Measurements from ENCODE around the gene ADGRF4. TPM values are rescaled to one million over a fixed set of nuclear protein-coding genes. Genes with fewer than 3 reads are reported as not detected.

The ADGRF4 gene
- total and polyA plus RNA-seq, 9 of the 15 experiments (the other 6 are each of a cell fraction or from before 2014, with no cell fraction given) = not detected

- TF ChIP-seq POLR2AphosphoS5 (IDR thresholded peaks at IDR 0.05; ENCODE audit: control insufficient read depth, insufficient read depth, low read depth, low read length) = no peak
- TF ChIP-seq NFATC3 (IDR thresholded peaks at IDR 0.05) = no peak
- no peak for TF ChIP-seq ZC3H8 (IDR thresholded peaks at IDR 0.05)
- no peak for TF ChIP-seq HNRNPLL (IDR thresholded peaks at IDR 0.05; ENCODE audit: low read depth, low read length, poor library complexity, severe bottlenecking)
- TF ChIP-seq ZNF77 (CRISPR knock-in tag; IDR thresholded peaks at IDR 0.05) = no peak
Measured at GRCh38 chr6:47729457-47729856, 31.1 kb downstream of the ADGRF4 start (continued).

DNA sequence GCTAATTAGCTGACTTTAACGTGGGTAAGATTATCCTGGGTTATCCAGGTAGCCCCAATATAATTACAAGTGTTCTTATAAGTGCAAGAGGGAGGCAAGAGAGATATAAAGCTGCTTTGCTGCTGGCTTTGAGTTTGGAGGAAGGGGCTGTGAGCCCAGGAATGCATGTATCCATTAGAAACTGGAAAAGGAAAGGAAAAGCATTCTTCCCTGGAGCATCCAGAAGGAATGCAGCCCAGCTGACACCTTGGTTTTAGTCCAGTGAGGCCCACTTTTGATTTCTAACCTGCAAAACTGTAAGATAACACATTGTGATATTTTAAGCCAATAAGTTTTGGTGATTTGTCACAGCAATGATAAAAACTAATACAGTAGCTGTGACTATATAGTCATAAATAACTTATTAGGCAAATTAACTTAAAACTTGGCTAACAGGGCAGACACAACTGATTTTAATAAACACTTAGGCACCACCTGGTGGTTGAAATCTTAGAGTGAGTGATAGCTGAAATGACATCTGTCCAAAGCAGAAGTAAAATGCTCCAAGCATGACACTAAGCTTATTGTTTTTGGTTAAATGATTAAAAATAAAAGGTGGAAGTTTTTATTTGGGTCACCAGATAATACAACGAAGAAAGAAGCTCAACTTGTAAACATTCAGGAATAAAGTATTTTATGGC is 35.6 kb downstream of the ADGRF4 start:
- FAIRE-seq = peak; percentile 56
- no peaks in the 10 kb centered on the region for H3K27me3 ChIP-seq (ENCODE audit: control insufficient read depth in 2 of 2, insufficient read depth in 2 of 2, low read length in 2 of 2)
- ATAC-seq = peak; percentile 83
- in situ Hi-C loops (cut with MboI) = no loop called here
- no peaks in the 10 kb centered on the region for H4K20me1 ChIP-seq (replicated peaks; ENCODE audit: control insufficient read depth, insufficient read depth, low read length)
- no peaks in the 10 kb centered on the region for H3K36me3 ChIP-seq (ENCODE audit: control insufficient read depth, insufficient read depth, low read length)
- H3K4me2 ChIP-seq (ENCODE audit: insufficient read depth, low read length) = no peak overlapping the region
- no peaks in the 10 kb centered on the region for H3K9me1 ChIP-seq (ENCODE audit: control insufficient read depth, insufficient read depth, low read length)
- ChIA-PET POLR2A (interaction anchor here (0.6 to 1.1 kb wide), 5 partner anchors 10 to 103 kb away, joined by 3 to 4 read pairs (median 3); no protein-coding TSS in a partner anchor), CTCF (ENCODE audit: low intra/inter-chr PET ratio) (interaction anchor here (0.5 to 3.3 kb wide), 7 partner anchors 85 to 799 kb away, joined by 3 to 19 read pairs (median 4); partner anchors contain the start of gene TNFRSF21)
- H3K9me3 ChIP-seq (replicated peaks; ENCODE audit: control insufficient read depth, insufficient read depth, low read depth, low read length) = no peaks in the 10 kb centered on the region
- no peak overlapping the region for H3K9ac ChIP-seq (ENCODE audit: insufficient read depth in 1 of 2, low read depth in 2 of 2, low read length in 2 of 2)
- no peak overlapping the region for H3K27ac ChIP-seq (ENCODE audit: extremely low read depth, low read depth, low read length)
- H3K4me1 ChIP-seq (replicated peaks in 1 of 2; ENCODE audit: control insufficient read depth in 2 of 2, insufficient read depth in 2 of 2, low read length in 2 of 2) = no peaks in the 10 kb centered on the region
- 0% methylated on average over 2 of the region's 2 CpGs for WGBS (ENCODE audit: insufficient coverage, low coverage, missing lambda C conversion rate)
- no peak overlapping the region for H3K4me3 ChIP-seq
- intact Hi-C loops (cut with micrococcal nuclease) = loop anchor here (1.0 kb wide), 2 partner anchors 103 to 320 kb away; no protein-coding TSS in a partner anchor
- DNase-seq (ENCODE audit: extremely low read depth in 1 of 4, low spot score in 3 of 4) = peak in 2 of 4 experiments; percentile 20 to 50
- BruUV-seq (replicated peaks) = no TSS peak
- H2AFZ ChIP-seq (ENCODE audit: low read depth, low read length) = no peak overlapping the region
- H3K79me2 ChIP-seq (ENCODE audit: control insufficient read depth, insufficient read depth, low read length) = no peaks in the 10 kb centered on the region
- TF ChIP-seq, protein P1, sequence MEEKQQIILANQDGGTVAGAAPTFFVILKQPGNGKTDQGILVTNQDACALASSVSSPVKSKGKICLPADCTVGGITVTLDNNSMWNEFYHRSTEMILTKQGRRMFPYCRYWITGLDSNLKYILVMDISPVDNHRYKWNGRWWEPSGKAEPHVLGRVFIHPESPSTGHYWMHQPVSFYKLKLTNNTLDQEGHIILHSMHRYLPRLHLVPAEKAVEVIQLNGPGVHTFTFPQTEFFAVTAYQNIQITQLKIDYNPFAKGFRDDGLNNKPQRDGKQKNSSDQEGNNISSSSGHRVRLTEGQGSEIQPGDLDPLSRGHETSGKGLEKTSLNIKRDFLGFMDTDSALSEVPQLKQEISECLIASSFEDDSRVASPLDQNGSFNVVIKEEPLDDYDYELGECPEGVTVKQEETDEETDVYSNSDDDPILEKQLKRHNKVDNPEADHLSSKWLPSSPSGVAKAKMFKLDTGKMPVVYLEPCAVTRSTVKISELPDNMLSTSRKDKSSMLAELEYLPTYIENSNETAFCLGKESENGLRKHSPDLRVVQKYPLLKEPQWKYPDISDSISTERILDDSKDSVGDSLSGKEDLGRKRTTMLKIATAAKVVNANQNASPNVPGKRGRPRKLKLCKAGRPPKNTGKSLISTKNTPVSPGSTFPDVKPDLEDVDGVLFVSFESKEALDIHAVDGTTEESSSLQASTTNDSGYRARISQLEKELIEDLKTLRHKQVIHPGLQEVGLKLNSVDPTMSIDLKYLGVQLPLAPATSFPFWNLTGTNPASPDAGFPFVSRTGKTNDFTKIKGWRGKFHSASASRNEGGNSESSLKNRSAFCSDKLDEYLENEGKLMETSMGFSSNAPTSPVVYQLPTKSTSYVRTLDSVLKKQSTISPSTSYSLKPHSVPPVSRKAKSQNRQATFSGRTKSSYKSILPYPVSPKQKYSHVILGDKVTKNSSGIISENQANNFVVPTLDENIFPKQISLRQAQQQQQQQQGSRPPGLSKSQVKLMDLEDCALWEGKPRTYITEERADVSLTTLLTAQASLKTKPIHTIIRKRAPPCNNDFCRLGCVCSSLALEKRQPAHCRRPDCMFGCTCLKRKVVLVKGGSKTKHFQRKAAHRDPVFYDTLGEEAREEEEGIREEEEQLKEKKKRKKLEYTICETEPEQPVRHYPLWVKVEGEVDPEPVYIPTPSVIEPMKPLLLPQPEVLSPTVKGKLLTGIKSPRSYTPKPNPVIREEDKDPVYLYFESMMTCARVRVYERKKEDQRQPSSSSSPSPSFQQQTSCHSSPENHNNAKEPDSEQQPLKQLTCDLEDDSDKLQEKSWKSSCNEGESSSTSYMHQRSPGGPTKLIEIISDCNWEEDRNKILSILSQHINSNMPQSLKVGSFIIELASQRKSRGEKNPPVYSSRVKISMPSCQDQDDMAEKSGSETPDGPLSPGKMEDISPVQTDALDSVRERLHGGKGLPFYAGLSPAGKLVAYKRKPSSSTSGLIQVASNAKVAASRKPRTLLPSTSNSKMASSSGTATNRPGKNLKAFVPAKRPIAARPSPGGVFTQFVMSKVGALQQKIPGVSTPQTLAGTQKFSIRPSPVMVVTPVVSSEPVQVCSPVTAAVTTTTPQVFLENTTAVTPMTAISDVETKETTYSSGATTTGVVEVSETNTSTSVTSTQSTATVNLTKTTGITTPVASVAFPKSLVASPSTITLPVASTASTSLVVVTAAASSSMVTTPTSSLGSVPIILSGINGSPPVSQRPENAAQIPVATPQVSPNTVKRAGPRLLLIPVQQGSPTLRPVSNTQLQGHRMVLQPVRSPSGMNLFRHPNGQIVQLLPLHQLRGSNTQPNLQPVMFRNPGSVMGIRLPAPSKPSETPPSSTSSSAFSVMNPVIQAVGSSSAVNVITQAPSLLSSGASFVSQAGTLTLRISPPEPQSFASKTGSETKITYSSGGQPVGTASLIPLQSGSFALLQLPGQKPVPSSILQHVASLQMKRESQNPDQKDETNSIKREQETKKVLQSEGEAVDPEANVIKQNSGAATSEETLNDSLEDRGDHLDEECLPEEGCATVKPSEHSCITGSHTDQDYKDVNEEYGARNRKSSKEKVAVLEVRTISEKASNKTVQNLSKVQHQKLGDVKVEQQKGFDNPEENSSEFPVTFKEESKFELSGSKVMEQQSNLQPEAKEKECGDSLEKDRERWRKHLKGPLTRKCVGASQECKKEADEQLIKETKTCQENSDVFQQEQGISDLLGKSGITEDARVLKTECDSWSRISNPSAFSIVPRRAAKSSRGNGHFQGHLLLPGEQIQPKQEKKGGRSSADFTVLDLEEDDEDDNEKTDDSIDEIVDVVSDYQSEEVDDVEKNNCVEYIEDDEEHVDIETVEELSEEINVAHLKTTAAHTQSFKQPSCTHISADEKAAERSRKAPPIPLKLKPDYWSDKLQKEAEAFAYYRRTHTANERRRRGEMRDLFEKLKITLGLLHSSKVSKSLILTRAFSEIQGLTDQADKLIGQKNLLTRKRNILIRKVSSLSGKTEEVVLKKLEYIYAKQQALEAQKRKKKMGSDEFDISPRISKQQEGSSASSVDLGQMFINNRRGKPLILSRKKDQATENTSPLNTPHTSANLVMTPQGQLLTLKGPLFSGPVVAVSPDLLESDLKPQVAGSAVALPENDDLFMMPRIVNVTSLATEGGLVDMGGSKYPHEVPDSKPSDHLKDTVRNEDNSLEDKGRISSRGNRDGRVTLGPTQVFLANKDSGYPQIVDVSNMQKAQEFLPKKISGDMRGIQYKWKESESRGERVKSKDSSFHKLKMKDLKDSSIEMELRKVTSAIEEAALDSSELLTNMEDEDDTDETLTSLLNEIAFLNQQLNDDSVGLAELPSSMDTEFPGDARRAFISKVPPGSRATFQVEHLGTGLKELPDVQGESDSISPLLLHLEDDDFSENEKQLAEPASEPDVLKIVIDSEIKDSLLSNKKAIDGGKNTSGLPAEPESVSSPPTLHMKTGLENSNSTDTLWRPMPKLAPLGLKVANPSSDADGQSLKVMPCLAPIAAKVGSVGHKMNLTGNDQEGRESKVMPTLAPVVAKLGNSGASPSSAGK (IDR thresholded peaks at IDR 0.05) = no peak
- TF ChIP-seq ZNF41 (CRISPR knock-in tag; conservative IDR thresholded peaks at IDR 0.05) (no peak), SMC3 (conservative IDR thresholded peaks at IDR 0.05; ENCODE audit: insufficient read depth, low read depth, low read length) (peak; percentile 68)

Measured in K562 (cell line).